ENCODE measurements around the gene TC2N. TPM values are rescaled to one million over a fixed set of nuclear protein-coding genes. Genes with fewer than 3 reads are reported as not detected.

The TC2N gene
- total and polyA plus RNA-seq, 9 of the 15 experiments (the other 6 are each of a cell fraction or from before 2014, with no cell fraction given), result 2.0 to 12.5 (median 7.3) TPM

DNA sequence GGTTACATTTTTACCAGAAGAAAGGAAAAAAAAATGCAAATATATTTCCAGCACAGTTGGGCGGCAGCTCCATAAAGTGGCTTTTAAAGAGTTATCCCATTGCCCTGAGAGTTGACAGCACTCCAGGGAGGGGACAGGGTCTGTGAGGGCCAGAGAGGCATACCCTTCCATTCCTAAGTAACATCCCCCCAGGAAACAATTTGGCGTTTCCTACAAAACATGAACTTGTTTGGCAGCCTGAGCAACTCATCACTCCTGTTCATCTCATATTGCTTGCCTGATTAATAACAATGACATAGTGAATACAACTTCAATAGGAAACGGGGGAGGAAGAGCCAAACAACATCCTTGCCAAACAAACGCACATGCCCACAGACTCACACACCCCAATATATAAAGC is 23.3 kb downstream of the TC2N start:
- no peaks in the 10 kb centered on the region for H4K20me1 ChIP-seq (replicated peaks; ENCODE audit: control insufficient read depth, insufficient read depth, low read length)
- 39% methylated on average over 2 of the region's 4 CpGs for WGBS (ENCODE audit: insufficient coverage, low coverage, missing lambda C conversion rate)
- BruUV-seq (replicated peaks), result no TSS peak
- ATAC-seq (no peak), DNase-seq (ENCODE audit: extremely low read depth in 1 of 4, low spot score in 3 of 4) (no peak), FAIRE-seq (no peak)
- no peak overlapping the region for H3K4me3 ChIP-seq
- H3K4me2 ChIP-seq (ENCODE audit: insufficient read depth, low read length), result no peak overlapping the region
- no peak overlapping the region for H3K9ac ChIP-seq (ENCODE audit: insufficient read depth in 1 of 2, low read depth in 2 of 2, low read length in 2 of 2)
- CTCF ChIA-PET (ENCODE audit: low intra/inter-chr PET ratio), result no interaction called here
- H3K9me3 ChIP-seq (replicated peaks; ENCODE audit: control insufficient read depth, insufficient read depth, low read depth, low read length), result no peaks in the 10 kb centered on the region
- POLR2A ChIA-PET, result no interaction called here
- no peaks in the 10 kb centered on the region for H3K9me1 ChIP-seq (ENCODE audit: control insufficient read depth, insufficient read depth, low read length)
- in situ Hi-C loops (cut with MboI) (no loop called here), intact Hi-C loops (cut with micrococcal nuclease) (no loop called here)
- no peak for TF ChIP-seq DLX4 (CRISPR knock-in tag; IDR thresholded peaks at IDR 0.05)
- no peak for TF ChIP-seq ZNF347 (CRISPR knock-in tag; IDR thresholded peaks at IDR 0.05; ENCODE audit: low read depth)
- TF ChIP-seq, protein P1, sequence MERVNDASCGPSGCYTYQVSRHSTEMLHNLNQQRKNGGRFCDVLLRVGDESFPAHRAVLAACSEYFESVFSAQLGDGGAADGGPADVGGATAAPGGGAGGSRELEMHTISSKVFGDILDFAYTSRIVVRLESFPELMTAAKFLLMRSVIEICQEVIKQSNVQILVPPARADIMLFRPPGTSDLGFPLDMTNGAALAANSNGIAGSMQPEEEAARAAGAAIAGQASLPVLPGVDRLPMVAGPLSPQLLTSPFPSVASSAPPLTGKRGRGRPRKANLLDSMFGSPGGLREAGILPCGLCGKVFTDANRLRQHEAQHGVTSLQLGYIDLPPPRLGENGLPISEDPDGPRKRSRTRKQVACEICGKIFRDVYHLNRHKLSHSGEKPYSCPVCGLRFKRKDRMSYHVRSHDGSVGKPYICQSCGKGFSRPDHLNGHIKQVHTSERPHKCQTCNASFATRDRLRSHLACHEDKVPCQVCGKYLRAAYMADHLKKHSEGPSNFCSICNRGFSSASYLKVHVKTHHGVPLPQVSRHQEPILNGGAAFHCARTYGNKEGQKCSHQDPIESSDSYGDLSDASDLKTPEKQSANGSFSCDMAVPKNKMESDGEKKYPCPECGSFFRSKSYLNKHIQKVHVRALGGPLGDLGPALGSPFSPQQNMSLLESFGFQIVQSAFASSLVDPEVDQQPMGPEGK (CRISPR knock-in tag; IDR thresholded peaks at IDR 0.05; ENCODE audit: borderline replicate concordance), result no peak
- TF ChIP-seq DPF2 (IDR thresholded peaks at IDR 0.05), result no peak
- TF ChIP-seq, protein P2, sequence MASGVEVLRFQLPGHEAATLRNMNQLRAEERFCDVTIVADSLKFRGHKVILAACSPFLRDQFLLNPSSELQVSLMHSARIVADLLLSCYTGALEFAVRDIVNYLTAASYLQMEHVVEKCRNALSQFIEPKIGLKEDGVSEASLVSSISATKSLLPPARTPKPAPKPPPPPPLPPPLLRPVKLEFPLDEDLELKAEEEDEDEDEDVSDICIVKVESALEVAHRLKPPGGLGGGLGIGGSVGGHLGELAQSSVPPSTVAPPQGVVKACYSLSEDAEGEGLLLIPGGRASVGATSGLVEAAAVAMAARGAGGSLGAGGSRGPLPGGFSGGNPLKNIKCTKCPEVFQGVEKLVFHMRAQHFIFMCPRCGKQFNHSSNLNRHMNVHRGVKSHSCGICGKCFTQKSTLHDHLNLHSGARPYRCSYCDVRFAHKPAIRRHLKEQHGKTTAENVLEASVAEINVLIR (CRISPR knock-in tag; IDR thresholded peaks at IDR 0.05), result no peak
- TF ChIP-seq, protein P3, sequence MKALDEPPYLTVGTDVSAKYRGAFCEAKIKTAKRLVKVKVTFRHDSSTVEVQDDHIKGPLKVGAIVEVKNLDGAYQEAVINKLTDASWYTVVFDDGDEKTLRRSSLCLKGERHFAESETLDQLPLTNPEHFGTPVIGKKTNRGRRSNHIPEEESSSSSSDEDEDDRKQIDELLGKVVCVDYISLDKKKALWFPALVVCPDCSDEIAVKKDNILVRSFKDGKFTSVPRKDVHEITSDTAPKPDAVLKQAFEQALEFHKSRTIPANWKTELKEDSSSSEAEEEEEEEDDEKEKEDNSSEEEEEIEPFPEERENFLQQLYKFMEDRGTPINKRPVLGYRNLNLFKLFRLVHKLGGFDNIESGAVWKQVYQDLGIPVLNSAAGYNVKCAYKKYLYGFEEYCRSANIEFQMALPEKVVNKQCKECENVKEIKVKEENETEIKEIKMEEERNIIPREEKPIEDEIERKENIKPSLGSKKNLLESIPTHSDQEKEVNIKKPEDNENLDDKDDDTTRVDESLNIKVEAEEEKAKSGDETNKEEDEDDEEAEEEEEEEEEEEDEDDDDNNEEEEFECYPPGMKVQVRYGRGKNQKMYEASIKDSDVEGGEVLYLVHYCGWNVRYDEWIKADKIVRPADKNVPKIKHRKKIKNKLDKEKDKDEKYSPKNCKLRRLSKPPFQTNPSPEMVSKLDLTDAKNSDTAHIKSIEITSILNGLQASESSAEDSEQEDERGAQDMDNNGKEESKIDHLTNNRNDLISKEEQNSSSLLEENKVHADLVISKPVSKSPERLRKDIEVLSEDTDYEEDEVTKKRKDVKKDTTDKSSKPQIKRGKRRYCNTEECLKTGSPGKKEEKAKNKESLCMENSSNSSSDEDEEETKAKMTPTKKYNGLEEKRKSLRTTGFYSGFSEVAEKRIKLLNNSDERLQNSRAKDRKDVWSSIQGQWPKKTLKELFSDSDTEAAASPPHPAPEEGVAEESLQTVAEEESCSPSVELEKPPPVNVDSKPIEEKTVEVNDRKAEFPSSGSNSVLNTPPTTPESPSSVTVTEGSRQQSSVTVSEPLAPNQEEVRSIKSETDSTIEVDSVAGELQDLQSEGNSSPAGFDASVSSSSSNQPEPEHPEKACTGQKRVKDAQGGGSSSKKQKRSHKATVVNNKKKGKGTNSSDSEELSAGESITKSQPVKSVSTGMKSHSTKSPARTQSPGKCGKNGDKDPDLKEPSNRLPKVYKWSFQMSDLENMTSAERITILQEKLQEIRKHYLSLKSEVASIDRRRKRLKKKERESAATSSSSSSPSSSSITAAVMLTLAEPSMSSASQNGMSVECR (CRISPR knock-in tag; IDR thresholded peaks at IDR 0.05), result no peak
- no peak for TF ChIP-seq LEF1 (IDR thresholded peaks at IDR 0.05)
- no peak for TF ChIP-seq ARID3A (IDR thresholded peaks at IDR 0.05; ENCODE audit: borderline replicate concordance, low read depth, low read length)
- H3K4me1 ChIP-seq (replicated peaks in 1 of 2; ENCODE audit: control insufficient read depth in 2 of 2, insufficient read depth in 2 of 2, low read length in 2 of 2), result no peaks in the 10 kb centered on the region; a peak in 1 of 5 replicates
- no peaks in the 10 kb centered on the region for H3K27me3 ChIP-seq (ENCODE audit: control insufficient read depth in 2 of 2, insufficient read depth in 2 of 2, low read length in 2 of 2)
- no peaks in the 10 kb centered on the region for H3K79me2 ChIP-seq (ENCODE audit: control insufficient read depth, insufficient read depth, low read length)
- no peak overlapping the region for H2AFZ ChIP-seq (ENCODE audit: low read depth, low read length)
- H3K27ac ChIP-seq (ENCODE audit: extremely low read depth, low read depth, low read length), result no peak overlapping the region
- H3K36me3 ChIP-seq (ENCODE audit: control insufficient read depth, insufficient read depth, low read length), result no peaks in the 10 kb centered on the region
